HG03108 (cell line): Measurements from ENCODE around the gene EPHB1.

Experiments
- ATAC-seq: cut with Tn5 transposase; IDR thresholded peaks from one replicate; pipeline ENCODE4 v1.9.1; 2021; ENCODE audit warnings: moderate library complexity; ENCODE audit not compliant: unreplicated experiment

Gene EPHB1

DNA sequence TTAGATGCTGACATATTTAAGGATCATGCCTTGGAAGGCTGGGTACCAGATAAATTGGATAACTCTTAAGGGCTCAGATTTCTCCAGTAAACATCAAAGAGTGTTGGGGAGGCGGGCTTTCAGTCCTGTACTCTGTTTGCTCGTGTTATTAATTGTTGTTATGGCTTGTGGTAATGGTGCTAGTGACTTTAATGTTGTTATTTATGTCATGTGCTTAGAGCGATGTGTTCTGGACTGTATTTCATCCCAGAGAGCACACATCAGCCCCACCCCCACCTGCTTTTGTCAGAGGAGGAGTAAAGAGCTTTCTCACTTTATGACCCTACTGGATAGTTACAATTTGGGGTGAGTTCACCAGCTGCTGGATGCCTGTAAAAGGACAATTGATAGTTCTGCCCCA lies 386.3 kb downstream of the EPHB1 start:
- ATAC-seq = no peak

DNA sequence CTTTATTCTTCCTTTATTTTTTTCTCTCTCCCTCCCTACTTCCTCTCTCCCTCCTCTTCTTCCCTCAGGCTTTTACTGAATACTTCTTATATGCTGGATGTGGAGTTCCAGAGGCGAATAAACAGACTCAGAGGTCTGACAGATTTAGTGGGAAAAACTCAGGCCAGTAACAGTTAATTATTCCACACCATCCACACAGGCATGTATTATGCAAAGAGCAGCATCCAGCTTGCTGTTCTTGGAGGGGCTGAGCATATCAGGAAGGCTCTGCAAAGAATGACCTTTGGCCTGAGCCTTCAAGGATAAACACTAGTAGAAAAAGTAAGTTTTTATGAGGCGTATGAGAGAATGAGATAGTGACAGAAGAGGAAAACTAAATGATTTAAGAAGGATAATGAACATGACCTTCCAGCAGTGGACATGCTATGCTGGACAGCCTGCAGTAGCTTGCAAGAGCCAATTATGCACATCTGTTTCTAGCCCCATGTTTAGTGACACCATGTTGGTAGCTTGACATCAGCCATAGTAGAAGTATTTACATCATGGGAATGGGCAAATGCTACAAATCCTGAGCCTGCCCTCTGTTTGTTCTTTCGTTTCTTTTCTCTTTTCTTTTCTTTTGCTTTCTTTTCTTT lies 387.4 kb downstream of the EPHB1 start:
- ATAC-seq = no peak

DNA sequence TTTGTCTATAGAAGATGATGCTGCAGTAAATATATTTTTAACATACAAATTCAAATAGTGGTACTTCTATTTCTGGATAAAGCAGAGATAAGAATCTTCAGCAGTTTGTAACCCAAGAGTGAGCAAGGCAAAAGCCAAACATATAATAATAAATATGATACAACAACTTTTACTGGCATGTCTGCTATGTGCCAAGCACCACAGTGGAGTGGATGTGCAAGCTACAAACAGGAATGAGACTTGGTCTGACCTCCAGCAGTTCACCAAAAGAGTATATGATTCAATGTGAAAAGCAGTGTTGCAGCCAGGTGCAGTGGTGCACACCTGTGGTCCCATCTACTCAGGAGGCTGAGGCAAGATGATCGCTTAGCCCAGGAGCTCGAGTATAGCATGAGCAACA lies 395.6 kb downstream of the EPHB1 start:
- ATAC-seq = no peak

DNA sequence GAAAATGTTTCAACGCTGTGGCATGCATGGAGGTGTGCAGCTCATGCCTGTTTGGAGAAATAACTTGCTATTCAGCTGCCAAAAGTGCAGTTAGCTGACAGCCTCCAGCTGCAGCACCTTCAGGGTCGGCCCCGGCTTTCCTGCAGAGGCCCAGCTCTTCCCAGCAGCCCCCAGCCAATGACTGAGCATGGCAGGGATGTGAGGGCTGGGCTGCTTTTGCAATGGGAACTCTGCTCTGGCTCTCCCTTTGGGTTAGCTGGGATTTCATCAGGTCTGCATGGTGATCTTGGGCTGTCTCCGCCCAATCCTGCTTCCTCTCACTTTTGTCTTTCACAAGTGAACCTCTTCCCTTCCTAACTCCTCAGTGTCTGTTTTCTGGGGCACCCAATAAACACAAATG lies 396.6 kb downstream of the EPHB1 start:
- no peak for ATAC-seq

DNA sequence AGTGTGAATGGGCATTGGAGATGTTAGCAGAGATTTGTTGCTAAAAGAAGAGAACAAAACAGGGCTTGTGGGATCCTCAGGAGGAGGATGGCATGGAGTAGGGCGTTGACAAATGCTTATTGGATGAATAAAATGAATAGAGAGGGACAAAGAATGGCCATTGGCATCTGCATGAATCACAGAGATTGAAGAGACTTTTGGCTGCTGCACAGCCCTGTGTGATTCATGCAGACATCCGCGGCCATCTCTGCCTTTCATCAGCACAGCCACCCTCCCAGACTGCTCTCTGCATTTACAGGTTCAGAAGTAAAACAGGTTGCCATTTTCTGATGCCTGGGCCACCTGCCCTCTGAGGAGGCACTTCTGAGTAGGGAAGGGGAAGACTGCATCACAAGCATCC lies 397.9 kb downstream of the EPHB1 start:
- no peak for ATAC-seq

DNA sequence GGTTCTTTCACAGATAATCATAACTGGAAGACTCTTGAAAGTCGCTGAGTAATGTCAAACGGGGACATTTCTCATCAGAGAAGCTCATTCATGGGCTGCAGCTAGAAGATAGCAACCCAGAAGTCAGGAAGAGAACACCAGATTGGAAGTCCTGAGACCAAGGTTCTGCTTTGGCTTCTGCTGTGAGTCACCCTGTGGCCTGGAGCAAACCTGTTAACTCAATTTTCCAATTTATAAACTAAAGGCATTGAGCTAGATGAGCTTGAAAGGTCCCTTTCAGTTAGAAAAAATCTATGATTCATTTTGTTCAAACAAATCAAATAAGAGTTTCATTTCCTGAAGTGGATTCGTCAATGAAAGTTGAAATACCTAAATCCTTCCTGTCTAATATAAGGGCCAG lies 402.2 kb downstream of the EPHB1 start:
- ATAC-seq = no peak

DNA sequence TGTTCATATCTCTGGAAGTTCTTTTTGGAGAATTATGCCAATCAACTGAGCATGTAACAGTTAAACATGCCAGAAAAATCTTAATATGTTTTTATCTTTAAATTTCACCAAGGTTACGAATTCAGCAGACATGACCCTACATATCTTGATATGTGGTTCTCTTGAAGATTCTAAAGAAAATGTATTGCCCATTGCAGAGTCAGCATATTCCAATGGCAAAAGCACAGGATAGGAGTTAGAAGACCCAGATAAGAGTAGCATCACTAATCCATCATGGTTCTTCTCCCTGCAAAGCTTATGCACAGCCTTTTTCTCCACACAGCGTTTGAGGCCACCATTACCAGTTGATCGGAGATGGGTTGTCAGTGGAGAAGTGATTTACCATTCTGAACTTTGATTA lies 402.8 kb downstream of the EPHB1 start:
- no peak for ATAC-seq

DNA sequence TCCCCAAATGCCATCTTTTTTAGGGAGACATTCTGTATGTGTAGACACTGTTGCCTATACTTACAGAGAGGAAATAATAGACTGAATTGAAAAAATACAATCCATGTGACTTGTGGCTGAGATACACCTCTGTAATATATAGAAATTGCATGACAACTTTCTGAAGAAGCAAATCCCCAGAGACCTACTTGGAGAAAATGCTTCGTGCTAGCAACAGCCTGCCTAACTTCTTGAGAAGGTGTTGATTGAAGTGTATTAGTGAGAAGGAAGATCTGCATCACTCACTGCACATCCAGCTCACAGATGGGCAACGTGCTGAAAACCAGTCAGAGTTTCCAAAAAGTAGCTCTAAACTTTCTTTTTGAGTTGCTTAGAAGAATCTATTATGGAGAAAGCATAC lies 404.1 kb downstream of the EPHB1 start:
- ATAC-seq = peak; percentile 60

DNA sequence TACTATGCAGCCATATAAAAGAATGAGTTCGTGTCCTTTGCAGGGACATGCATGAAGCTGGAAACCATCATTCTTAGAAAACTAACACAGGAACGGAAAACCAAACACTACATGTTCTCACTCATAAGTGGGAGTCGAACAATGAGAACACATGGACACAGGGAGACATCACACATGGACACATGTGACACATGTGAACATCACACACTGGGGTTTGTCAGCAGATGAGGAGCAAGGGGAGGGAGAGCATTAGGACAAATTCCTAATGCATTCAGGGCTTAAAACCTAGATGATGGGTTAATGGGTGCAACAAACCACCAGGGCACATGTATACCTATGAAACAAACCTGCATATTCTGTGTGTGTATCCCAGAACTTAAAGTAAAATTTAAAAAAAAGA lies 408.0 kb downstream of the EPHB1 start:
- ATAC-seq = no peak

DNA sequence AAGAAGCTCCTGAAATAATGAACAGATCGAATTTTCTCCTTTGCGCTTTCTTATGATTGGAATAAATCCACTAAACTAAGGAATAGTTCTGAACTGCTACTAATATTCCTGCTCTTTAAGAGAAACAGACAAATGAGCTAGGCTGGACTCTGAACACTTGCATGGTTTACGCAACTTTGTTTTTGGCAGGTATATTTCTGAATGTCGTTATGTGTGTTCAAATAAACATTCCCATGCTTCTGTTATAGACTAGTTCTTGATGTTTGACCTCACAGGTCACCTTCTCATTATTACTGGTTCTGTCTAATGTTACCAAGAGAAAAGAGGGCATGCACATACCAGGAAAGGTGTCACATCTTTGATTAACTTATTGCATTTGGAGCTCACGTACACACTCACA lies 418.2 kb downstream of the EPHB1 start:
- ATAC-seq = no peak

DNA sequence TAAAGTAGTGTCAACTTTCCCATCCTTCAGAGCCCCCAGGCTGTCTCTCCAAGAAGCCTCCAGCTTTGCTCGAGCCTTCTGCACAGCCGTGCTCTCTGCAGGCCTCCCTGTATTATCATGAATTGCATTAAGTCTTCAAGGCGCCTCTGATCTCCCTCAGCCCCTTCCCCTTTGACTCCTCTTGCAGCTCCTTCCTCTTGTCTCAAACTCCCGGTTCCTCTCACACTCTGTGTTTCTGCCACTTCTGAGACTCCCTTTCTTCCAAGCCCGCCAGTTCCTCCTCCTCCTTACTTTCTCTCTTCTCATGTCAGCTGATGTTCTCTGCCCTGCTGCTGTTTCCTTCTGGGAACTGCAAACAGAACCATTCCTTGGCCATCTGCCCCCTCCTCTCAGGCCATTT lies 418.8 kb downstream of the EPHB1 start:
- ATAC-seq = no peak

DNA sequence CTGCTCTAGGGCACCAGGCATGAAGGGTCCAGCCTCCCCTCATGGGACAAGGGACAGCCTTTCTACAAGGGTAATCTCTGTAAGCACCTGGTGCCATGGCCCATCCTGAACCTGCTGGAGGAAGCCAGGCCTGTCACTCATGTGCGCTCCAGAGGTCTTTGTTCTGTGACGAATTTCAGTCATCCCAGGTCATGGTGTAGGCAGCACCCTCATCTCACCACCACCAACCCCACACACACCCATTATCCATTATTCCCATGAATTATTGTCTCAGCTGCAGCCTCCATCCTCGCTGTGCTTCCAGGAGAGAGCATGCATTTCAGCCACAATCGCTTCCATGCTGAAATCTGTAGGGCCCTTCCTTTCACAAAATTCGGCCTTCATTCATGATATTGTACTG lies 419.3 kb downstream of the EPHB1 start:
- no peak for ATAC-seq

DNA sequence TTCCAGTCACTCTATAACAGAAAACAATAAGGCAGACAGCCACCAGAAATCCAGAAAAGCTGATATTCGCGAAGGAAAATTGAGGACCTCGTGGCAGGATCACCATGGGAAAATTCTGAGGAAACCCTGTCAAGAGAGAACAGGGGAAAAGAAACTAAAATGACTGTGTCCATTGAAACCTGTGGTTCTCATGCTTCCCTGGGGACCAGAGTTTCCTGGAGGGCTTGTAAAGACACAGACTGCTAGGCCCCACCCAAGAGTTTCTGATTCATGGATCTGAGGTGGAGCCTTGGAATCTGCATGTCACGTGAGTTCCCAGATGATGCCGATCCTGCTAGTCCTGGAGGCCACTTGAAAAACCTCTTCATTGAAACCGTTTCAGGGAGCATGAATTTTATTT lies 420.5 kb downstream of the EPHB1 start:
- no peak for ATAC-seq

DNA sequence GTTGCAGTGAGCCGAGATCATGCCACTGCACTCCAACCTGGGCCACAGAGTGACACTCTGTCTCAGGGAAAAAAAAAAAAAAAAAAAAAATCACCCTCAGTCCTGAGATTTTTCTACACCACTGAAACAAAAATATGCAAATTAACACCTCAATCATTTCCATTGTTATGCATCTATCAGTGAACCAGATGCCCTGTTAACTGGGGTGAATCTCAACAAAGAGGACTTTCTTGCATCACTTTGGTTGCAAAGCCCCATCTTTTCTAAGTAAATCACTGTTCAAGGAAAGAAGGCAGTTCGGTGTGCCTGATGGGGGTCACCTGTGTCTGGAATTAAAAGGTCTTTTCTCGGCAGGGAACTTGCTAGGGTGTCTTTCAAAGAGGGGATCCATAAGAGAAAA lies 421.6 kb downstream of the EPHB1 start:
- no peak for ATAC-seq

DNA sequence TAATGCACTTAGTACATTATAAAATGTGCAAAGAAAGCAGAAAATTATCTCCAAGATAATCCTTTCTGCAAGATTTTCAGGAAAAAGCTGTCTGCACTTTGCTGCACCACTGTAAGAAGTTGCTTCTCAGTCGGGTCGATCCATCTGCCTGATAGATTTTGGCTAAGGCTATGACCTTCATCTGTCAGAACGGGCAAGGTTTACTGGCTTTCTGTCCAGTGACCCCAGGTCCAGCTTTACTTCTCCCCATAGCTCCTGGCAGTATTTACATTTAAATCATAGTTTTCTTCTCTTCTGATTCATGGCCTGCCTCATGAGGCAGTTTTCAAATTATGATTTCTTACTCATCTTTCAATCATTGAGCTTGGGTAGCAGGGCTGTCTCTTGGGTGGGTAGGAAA lies 422.7 kb downstream of the EPHB1 start:
- no peak for ATAC-seq

DNA sequence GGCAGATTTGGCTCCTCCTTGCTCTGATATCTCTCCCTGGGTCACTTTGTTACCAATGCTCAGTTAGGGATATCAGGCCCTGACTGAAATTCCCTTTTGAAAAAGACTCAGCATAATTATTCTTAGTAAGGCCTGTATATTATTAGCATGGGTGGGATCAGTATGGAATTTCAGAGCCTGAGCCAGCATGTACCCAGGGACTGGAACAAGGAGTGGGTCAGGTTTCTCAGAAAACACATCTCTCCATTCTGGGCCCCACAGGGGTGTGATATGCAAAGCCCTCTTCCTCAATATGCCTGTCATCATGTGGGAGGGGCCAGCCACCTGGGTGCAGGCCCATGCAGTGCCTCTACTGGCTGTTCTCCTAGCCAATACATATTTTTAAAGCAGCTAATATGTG lies 423.2 kb downstream of the EPHB1 start:
- ATAC-seq = no peak

DNA sequence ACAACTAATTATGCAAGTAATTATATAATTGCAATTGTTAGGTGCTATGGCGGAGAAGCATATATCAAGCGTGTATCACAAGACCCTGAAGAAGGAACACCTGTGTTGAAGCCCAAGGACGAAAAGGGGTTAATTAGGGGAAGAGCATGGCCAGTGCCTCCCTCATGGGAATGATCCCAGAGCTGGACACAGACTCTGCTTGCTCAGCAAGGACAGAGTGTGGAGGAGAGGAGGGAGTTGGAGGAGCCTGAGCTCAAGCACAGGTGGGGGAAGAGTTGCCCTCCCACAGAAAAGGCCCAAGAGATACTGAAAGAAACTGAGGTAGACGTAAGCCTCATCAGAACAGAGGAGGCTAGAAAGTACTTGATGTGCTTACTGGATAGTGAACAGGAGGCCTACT lies 423.7 kb downstream of the EPHB1 start:
- ATAC-seq = no peak

DNA sequence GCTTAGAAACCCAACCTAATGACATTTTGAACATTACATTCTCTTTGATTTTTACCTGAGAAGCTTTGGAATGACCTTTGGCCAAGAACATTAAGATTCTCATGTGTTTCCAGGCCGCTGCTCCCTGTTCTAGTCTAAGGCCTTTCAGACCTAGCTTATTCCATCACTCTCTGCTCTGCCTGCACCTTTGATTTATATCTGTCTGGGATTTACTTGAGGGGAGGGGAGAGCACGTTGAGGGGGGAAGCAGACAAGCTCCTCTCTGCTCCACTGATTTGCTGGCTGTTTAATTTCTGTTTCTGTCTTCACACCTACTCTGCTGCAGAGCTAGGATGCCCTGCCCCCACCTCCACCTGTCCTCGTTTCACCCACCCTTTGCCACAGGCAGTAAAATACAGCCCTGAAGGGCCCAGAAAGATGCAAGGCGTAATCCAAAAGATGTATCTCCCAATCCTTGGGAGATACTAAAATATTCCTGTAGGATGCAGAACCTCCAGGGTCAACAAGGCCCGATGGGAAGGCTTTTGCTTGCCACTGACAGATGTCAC lies 429.8 kb downstream of the EPHB1 start:
- ATAC-seq = no peak

DNA sequence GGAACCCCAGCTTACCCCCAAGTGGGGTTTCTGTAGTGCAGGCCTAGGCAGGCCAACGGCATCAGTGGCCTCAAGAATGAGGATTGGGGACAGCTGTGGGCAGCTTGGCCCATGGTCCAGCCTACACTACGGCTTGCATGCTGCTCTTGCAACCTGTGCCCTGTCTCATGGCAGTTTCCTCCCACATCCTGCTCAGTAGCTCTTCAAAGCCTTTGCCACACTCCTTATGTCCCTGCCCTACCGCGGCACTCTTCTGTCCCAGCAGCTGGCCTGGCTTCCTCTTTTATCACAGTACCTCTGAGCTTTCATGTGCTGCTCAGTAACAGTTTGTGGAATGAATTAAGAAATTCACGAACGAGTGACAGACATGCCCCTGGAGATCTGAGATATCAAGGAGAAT lies 431.0 kb downstream of the EPHB1 start:
- ATAC-seq = peak; percentile 76

DNA sequence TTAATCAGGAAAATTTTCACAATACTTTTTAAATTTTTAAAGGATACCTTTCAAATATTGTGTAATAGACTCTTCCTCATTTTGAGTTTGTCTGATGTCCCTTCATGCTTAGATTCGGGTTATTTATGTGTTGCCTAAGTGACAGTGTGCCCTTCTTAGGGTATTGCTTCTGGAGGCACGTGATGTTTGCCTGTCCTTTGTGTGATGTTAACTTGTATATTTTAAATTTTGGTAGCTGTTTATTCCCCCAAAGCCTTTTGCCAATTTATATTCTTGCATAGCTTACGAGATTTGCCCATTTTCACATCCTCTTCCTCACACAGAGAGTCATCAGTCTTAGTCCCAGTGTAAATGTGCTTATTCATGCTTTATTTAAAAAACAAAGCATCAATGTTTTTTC lies 433.1 kb downstream of the EPHB1 start:
- ATAC-seq = no peak

DNA sequence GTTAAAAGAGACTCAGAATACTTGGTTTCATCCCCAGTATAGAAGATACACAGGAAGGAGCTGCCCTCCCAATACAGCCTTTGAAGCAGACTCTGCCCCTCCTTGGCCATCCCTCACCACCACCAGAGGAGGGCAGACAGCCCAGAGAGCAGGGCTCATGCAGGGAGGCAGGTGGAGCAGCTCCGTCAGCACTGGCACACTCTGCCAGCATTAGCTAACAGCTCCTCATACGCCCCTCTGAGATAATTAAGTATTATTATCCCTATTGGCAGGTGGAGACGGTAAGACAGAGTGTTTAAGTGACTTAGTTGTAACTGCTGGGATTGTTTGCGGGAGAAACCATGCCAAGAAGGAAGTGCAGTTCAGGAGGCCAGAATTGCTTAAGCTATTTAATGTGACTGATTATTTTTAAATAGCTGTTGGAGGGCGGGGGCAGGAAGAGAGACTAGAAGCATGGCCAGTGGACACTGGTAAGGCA lies 434.0 kb downstream of the EPHB1 start:
- no peak for ATAC-seq

DNA sequence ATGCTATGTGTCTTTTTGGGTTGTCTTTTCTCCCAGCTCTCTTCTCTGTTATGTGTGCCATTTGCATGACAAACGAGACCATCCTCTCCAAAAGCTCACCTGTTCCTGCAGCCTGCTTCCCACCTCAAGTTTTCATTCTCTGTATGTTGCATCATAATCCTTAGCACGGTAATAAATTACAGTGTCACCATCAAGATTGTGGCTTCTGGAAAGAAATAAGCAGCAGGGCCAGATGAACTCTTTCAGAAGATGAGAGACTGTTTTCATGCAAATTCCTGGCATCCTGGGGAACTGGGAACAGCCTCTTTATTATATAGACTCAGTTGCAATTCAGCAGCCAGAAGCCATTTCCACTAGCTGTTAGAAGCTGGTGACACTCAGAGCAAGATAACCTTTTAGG lies 436.7 kb downstream of the EPHB1 start:
- no peak for ATAC-seq

DNA sequence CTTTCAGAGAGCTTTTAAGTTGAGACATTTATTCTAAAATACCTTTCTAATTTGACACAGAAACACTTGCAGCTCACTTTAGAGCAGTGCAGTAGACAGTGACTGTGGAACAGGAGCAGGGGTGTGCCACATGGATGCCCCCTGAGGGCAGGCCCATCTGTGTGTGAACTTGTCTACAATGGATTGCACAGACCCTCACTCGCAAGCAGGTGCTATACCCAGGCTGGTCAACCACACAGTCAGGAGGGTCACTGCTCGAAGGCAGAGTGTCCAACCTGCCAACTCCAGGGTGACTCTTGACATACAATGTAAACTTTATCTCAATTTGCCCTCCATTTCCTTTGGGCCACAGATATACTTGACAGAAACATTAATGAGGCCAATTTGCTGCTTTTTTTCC lies 437.2 kb downstream of the EPHB1 start:
- ATAC-seq = no peak
